H1 (cell line): ENCODE results near the gene ZNF8.

Source experiments
- CBX8 ChIP-seq: fragments of 300-800, 300-1000 bp; sonication (generic); IDR thresholded peaks from 2 replicates; pipeline ENCODE4 v1.7.1; 2016; ENCODE audit warnings: low read depth, low read length, borderline replicate concordance
- CEBPB ChIP-seq: IDR thresholded peaks from 2 replicates; pipeline ENCODE4 v1.6.1; 2012; ENCODE audit warnings: low read depth, low read length
- EP300 ChIP-seq, 2 experiments: IDR thresholded peaks; 1 replicate in 1 of 2; 2 replicates in 1 of 2; pipeline ENCODE4 v1.6.1; 2011 to 2012; ENCODE audit warnings: low read depth in 2 of 2, low read length in 2 of 2, mild to moderate bottlenecking in 2 of 2, borderline replicate concordance in 1 of 2, inconsistent platforms in 1 of 2, moderate library complexity in 1 of 2
- EZH2 ChIP-seq: fragments of 200-600 bp; sonication (generic); IDR thresholded peaks from 2 replicates; pipeline ENCODE4 v1.7.1; 2012; ENCODE audit warnings: low read depth, mild to moderate bottlenecking, moderate library complexity, low read length, inconsistent platforms; ENCODE audit not compliant: severe bottlenecking
- RAD21 ChIP-seq, 2 experiments: IDR thresholded peaks in 1 of 2; conservative IDR thresholded peaks in 1 of 2; 2 replicates each; pipeline ENCODE4 v1.6.1; 2011; ENCODE audit warnings: low read depth in 2 of 2, low read length in 2 of 2, improper control_type of control experiment in 1 of 2, inconsistent platforms in 1 of 2, mild to moderate bottlenecking in 1 of 2, moderate library complexity in 1 of 2
- SIX5 ChIP-seq: IDR thresholded peaks from 2 replicates; pipeline ENCODE4 v1.6.1; 2011; ENCODE audit warnings: mild to moderate bottlenecking, low read depth, low read length
- YY1 ChIP-seq: IDR thresholded peaks from 2 replicates; pipeline ENCODE4 v1.6.1; 2011; ENCODE audit warnings: low read depth, mild to moderate bottlenecking, low read length
- TF ChIP-seq, protein P1 (sequence below): IDR thresholded peaks from 2 replicates; pipeline ENCODE4 v1.6.1; 2011; ENCODE audit warnings: low read depth, mild to moderate bottlenecking, low read length; ENCODE audit not compliant: insufficient read depth
- TF ChIP-seq, protein P2 (sequence below), 3 experiments: IDR thresholded peaks; 1 replicate in 2 of 3; 2 replicates in 1 of 3; pipeline versions ENCODE4 v1.5.1 to v1.6.1; 2011; ENCODE audit warnings: low read length in 3 of 3, mild to moderate bottlenecking in 3 of 3, inconsistent platforms in 2 of 3, low read depth in 1 of 3, moderate library complexity in 1 of 3; ENCODE audit not compliant: insufficient read depth in 1 of 3; ENCODE audit errors: control extremely low read depth in 1 of 3
- TF ChIP-seq, protein P3 (sequence below): IDR thresholded peaks from 2 replicates; pipeline ENCODE4 v1.6.1; 2012; ENCODE audit warnings: low read length, inconsistent platforms

DNA sequence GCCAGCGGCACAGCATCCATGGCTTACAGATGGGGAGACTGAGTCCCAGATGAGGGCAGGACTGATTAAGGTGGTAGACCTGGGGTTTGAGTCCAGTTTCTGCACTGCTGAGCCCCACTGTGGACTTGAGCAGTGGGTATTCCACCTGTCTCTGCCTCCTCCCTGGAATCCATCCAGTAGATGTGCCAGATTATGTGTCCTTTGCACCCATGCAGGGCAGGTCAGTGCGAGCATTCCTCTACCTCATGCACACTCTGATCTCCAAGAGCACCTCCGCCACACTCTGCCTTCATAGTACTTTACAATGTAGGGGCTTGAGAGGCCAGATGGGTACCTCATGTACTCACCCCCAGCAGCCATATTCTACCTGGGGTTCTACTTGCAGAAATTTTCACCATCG lies 58.1 kb downstream of the ZNF8 start:
- TF ChIP-seq, protein P1, sequence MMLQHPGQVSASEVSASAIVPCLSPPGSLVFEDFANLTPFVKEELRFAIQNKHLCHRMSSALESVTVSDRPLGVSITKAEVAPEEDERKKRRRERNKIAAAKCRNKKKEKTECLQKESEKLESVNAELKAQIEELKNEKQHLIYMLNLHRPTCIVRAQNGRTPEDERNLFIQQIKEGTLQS: no peak
- TF ChIP-seq EZH2 (no peak), CEBPB (no peak), YY1 (no peak), SIX5 (no peak), RAD21 (IDR thresholded peaks at IDR 0.05 in 1 of 2, conservative IDR thresholded peaks at IDR 0.05 in 1 of 2; ENCODE audit: low read depth in 2 of 2, low read length in 2 of 2) (no peak), CBX8 (no peak), EP300 (IDR thresholded peaks at IDR 0.05; ENCODE audit: borderline replicate concordance in 1 of 2, low read depth in 2 of 2, low read length in 2 of 2) (no peak)
- TF ChIP-seq, protein P2, sequence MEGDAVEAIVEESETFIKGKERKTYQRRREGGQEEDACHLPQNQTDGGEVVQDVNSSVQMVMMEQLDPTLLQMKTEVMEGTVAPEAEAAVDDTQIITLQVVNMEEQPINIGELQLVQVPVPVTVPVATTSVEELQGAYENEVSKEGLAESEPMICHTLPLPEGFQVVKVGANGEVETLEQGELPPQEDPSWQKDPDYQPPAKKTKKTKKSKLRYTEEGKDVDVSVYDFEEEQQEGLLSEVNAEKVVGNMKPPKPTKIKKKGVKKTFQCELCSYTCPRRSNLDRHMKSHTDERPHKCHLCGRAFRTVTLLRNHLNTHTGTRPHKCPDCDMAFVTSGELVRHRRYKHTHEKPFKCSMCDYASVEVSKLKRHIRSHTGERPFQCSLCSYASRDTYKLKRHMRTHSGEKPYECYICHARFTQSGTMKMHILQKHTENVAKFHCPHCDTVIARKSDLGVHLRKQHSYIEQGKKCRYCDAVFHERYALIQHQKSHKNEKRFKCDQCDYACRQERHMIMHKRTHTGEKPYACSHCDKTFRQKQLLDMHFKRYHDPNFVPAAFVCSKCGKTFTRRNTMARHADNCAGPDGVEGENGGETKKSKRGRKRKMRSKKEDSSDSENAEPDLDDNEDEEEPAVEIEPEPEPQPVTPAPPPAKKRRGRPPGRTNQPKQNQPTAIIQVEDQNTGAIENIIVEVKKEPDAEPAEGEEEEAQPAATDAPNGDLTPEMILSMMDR (IDR thresholded peaks at IDR 0.05; ENCODE audit: control extremely low read depth in 1 of 3, insufficient read depth in 1 of 3, low read depth in 1 of 3, low read length in 3 of 3): no peak
- TF ChIP-seq, protein P3, sequence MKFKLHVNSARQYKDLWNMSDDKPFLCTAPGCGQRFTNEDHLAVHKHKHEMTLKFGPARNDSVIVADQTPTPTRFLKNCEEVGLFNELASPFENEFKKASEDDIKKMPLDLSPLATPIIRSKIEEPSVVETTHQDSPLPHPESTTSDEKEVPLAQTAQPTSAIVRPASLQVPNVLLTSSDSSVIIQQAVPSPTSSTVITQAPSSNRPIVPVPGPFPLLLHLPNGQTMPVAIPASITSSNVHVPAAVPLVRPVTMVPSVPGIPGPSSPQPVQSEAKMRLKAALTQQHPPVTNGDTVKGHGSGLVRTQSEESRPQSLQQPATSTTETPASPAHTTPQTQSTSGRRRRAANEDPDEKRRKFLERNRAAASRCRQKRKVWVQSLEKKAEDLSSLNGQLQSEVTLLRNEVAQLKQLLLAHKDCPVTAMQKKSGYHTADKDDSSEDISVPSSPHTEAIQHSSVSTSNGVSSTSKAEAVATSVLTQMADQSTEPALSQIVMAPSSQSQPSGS: no peak
